Immature natural killer cell (primary cell): ENCODE data around the gene RHOBTB3. TPM values are rescaled to one million over a fixed set of nuclear protein-coding genes. Genes with fewer than 3 reads are reported as not detected.
A peak's percentile ranks its signal among the peaks of the same experiment; 100 is the strongest.

Source experiments
- DNase-seq, 3 donors: peaks; one replicate each; pipeline ENCODE4 v3.0.0; 2022; ENCODE audit warnings: mixed read lengths in 1 of 3
- H3K27ac Mint-ChIP-seq, 6 donors: one replicate each; pipeline ENCODE4 v1.8.0; 2020; ENCODE audit warnings: mixed read lengths in 6 of 6, mild to moderate bottlenecking in 5 of 6, inconsistent platforms in 4 of 6, moderate library complexity in 3 of 6
- H3K27me3 Mint-ChIP-seq, 3 donors: one replicate each; pipeline ENCODE4 v1.8.0; 2020 to 2021; ENCODE audit warnings: low read depth in 3 of 3, mild to moderate bottlenecking in 3 of 3, mixed read lengths in 3 of 3, moderate library complexity in 3 of 3, inconsistent platforms in 1 of 3
- H3K36me3 Mint-ChIP-seq, 3 donors: one replicate each; pipeline ENCODE4 v1.8.0; 2020; ENCODE audit warnings: mixed read lengths in 3 of 3, inconsistent platforms in 2 of 3, mild to moderate bottlenecking in 2 of 3
- H3K4me1 Mint-ChIP-seq, 2 donors: one replicate each; pipeline ENCODE4 v1.8.0; 2020; ENCODE audit warnings: inconsistent platforms in 2 of 2, mild to moderate bottlenecking in 2 of 2, mixed read lengths in 2 of 2, moderate library complexity in 1 of 2
- H3K4me3 Mint-ChIP-seq, 5 donors: one replicate each; pipeline ENCODE4 v1.8.0; 2020; ENCODE audit warnings: mild to moderate bottlenecking in 5 of 5, mixed read lengths in 5 of 5, inconsistent platforms in 3 of 5, moderate library complexity in 3 of 5
- H3K9me3 Mint-ChIP-seq, 6 donors: one replicate each; pipeline ENCODE4 v1.8.0; 2020; ENCODE audit warnings: mild to moderate bottlenecking in 6 of 6, mixed read lengths in 6 of 6, inconsistent platforms in 4 of 6, moderate library complexity in 3 of 6
- polyA plus RNA-seq, 3 donors: library from polyadenylated mRNA; unstranded; fragments of 300-500 nt; fragmentation: Illumina TruSeq; gene quantifications; one replicate each; pipeline ENCODE4 v1.2.3, GENCODE V29; 2021

Gene RHOBTB3
- polyA plus RNA-seq, 3 donors from 2014 or later = 22.9 to 44.6 (median 25.7) TPM

DNA sequence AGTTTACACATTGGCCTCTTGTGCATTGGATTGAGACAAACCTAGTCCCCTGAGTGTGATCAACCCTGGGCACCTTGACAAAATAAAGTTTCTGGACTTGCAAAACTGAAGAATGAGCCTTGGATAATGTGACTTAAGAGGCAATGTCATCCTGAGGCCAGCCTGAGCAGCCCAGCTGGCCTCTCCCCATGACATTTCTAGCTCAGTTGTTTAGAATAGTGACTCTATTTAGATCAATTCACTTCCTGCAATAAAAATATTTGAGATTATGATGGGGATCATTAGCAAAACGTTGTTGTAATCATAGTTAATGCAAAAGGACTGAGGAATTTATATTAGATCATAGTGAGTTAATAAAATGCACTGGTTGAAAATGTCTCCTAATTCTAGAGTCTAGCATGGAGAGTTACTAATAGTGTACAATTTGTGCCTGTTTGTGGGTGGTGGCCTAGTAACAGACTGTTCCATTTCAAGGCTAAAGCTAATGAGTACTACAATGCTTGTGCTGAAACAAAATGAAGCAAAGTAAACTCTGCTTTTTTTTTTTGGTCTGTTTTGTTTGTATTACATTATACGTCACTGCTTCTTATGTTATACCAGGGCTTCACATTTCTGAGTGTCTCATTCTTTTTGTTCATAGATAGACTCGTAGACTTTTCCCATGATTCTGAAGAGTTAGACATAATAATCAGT is 10.9 kb upstream of the RHOBTB3 start:
- peaks cover 0 to 15% (median 9%) of the 10 kb centered on the region in 3 donors for H3K36me3 Mint-ChIP-seq
- no peaks in the 10 kb centered on the region for H3K9me3 Mint-ChIP-seq
- H3K27ac Mint-ChIP-seq = no peak overlapping the region
- H3K4me3 Mint-ChIP-seq = no peak overlapping the region
- peaks cover 10 to 18% of the 10 kb centered on the region in 2 donors for H3K4me1 Mint-ChIP-seq
- H3K27me3 Mint-ChIP-seq = no peaks in the 10 kb centered on the region
- DNase-seq = no peak

DNA sequence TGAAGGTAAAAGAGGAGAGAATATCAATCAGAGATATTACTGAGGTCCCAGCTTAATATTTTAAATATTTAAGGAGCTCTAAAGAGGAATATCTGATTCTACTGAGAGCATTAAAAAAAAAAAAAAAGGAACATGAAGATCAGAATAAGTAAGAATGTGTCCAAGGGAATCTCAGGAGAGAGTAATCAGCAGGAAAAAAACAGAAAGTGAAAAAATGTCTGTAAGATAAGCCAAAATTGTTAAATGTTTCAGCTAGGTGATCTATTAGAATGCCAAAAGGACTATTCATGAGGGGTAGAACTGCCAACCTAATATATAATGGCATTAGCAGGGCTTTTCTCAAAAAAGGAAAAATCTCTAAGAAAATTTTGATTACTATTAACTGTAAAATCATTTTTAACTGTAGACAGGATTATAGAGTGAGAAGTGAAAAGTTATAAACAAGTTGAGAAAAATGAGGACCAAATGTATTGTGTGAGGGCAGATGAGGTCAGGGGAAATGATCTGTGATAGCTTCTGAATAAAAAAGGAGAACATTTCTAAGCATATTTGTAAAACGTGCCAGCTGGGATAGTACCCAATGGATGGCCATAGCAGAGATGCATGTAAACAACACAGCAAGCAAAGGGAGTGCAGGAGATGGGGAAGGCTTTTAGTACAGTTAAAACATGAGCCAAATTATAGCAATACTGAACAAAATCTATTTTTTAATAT is 9.4 kb upstream of the RHOBTB3 start:
- Mint-ChIP-seq H3K36me3 (peaks cover 0 to 4% (median 0%) of the 10 kb centered on the region in 3 donors), H3K9me3 (no peaks in the 10 kb centered on the region), H3K27me3 (peaks cover 0 to 2% (median 0%) of the 10 kb centered on the region in 3 donors), H3K27ac (peak overlapping the region in 1 of 6 donors; percentile 2), H3K4me3 (no peak overlapping the region), H3K4me1 (peaks cover 7 to 10% of the 10 kb centered on the region in 2 donors)
- no peak for DNase-seq

DNA sequence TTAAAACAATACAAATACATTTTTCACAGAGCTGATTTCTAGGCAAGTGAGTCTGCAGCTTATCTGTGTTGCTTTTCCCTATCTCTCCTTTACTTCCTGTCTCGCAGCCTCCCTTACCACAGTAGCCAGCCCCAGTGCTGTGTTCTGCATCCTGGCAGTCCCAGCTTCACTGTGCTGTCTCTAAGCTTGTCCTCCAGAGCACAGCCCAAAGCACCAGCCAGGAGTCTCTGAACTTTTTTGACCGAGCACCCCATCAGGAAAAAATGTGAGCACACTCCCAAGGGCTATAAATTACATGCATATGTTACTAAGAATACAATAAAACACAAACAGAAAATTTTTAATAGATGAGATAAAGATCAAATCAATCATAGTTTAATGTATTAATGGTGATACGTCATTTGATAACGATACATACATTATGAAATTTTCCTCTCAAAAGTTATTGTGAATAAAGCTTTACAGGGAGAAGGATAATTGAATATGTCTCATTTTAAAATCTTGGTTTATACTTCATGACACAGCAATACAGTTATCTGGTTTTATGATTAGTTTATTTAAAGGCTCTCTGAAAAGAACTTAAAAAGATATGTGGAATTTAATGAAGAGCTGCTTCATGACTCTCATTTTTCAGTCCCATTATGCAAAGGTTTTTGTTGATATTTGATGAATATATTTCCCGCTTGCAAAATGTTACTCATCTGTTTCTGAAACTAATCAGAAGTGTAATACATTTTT is 7.3 kb upstream of the RHOBTB3 start:
- Mint-ChIP-seq H3K27me3 (peaks cover 0 to 2% (median 0%) of the 10 kb centered on the region in 3 donors), H3K36me3 (peaks cover 0 to 4% (median 0%) of the 10 kb centered on the region in 3 donors), H3K4me1 (peaks cover 16 to 28% of the 10 kb centered on the region in 2 donors), H3K27ac (no peak overlapping the region), H3K4me3 (no peak overlapping the region), H3K9me3 (no peaks in the 10 kb centered on the region)
- DNase-seq = no peak

DNA sequence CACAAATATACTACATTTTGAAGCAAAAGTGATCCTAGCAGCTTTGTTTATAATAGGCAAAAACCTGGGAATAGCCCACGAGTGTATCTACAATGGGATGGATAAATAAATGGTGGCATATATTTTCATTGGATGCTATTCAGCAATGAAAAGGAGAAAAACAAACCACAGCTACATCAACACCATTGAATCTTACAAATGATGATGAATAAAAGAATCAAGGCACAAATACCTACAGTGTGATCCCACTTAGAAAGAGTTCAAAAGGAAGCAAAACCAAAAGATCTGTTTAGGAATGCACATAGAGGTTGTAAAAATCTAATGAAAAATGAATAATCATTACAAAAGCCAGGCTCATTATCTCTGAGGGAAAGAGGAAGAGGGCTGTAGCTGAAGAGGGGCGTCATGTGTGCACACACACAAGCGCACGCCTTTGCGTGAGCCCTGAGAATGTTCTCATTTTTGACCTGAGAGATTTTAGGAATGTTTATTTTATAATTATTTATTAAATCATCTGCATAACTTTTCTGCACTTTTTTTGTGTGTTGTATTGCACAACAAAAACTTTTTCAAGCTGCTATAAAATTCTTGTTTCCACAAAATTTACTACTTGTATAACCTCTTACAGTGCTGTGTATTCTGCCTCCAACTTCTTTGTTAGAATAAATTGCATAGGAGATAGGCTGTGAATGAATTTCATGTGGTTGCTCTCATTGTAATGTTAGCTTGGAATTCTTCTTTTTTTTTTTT is 5.9 kb upstream of the RHOBTB3 start:
- no peaks in the 10 kb centered on the region for H3K9me3 Mint-ChIP-seq
- peaks cover 24 to 42% of the 10 kb centered on the region in 2 donors for H3K4me1 Mint-ChIP-seq
- H3K27ac Mint-ChIP-seq = no peak overlapping the region
- H3K27me3 Mint-ChIP-seq = peaks cover 0 to 2% (median 1%) of the 10 kb centered on the region in 3 donors
- no peak overlapping the region for H3K4me3 Mint-ChIP-seq
- DNase-seq = no peak
- H3K36me3 Mint-ChIP-seq = peaks cover 0 to 4% (median 0%) of the 10 kb centered on the region in 3 donors

DNA sequence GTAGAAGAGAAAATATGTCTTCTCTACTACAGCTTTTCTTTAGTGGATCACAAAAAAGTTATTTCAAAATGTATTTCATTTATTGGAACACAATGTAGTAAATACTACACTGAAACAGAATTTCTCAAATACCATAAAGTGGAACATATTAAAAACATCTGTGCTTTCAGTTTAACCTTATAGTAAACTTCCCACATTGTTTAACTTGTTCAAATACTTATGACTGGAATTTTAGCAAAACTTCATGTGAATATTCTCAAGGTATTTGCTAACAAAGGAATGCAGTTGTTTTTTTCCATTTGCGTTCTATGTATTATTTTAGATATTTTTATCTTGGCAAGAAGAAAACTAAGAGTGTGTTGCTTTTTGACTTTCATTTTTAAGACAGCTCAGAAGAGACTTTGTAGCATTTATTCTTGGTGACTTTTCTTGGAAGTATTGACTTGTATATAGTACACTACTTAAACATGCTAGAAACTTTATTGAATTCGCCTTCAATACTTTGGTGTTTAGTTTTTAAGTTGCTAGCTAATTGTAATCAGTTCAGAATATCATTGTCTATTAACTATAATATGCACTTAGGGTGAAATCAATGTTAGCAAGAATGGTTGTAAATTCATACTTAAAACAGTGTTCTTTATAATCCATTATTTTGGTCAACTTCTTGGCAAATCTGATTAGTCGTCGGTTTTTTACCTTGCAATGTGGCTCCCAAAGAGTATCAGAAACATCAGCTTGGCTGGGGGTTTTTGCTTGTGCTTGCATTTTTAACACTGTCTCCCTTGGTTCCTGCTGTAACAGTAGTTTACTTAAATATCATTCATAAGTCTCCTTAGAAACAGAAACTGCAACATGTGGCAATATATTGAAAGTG is 5.0 kb upstream of the RHOBTB3 start:
- Mint-ChIP-seq H3K27ac (no peak overlapping the region), H3K4me1 (peaks cover 30 to 49% of the 10 kb centered on the region in 2 donors)

DNA sequence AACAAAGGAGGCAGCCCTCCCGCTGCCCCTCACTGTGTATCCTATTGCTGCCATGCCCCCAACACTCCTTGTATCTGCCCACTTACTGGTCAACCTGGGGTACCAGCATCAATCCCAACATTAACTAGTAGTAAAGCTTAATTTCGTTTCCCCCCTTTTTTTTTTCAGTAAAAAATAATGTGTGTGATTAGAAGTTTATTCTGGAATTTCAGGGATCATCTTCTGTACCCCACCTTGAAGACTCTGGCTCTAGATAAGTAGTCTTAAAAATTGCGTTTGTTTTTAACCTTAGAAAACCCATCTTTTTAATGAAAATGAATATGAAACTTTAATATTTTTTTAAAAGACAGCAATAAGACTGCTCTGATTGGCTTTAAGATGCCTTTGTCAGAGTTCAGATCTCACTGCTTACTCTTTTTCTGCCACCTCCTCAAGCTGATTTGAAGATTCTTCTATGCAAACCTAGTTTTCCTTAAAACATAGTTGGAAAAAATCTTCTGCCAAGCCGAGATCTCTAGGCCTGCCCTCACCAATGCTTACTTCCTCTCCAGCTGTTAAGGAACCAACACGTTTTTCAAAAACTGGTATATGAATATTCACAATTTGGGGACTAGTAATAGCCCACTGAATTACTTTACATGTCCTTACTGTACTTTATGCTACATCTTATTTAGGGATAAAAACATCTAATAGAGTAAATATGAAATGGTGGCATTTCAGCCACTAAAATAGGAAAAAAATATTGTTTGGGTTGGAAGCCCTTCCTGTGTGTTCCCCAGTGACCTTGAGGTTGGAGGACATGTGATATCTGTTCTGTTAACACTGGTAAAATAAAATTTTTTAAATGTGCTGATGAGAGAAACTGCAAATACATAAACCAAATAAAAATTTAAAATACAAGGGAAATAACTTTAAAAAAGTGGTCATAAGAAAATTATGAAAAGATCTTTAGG is 4.0 kb upstream of the RHOBTB3 start:
- H3K4me1 Mint-ChIP-seq = peaks cover 34 to 52% of the 10 kb centered on the region in 2 donors

More for the DNA sequence above, 5.0 kb upstream of the RHOBTB3 start:
- H3K27me3 Mint-ChIP-seq = peaks cover 0 to 2% (median 1%) of the 10 kb centered on the region in 3 donors
- peak overlapping the region in 1 of 5 donors; percentile 5 for H3K4me3 Mint-ChIP-seq
- H3K36me3 Mint-ChIP-seq = peaks cover 0 to 4% (median 0%) of the 10 kb centered on the region in 3 donors
- no peaks in the 10 kb centered on the region for H3K9me3 Mint-ChIP-seq
- no peak for DNase-seq

DNA sequence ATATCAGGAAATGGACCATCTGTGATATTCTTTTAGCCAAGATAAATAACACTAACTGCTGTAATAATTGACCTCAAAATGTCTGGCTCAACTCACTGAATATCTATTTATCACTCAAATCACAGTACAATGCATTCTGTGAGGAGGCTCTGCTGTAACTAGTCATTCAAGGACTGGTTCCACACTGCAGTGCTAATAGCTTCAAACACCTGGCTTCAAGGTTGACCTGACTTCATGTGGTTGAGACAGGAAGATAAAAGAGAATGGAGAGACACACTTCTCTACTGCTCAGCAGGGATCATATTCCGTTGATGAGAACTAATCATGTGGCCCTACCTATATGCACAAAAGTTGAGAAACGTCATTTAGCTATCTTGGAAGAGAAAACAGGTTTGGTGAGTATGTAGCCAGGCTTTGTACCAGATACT is 3.4 kb upstream of the RHOBTB3 start:
- DNase-seq = no peak
- H3K27ac Mint-ChIP-seq = no peak overlapping the region
- peaks cover 39 to 59% of the 10 kb centered on the region in 2 donors for H3K4me1 Mint-ChIP-seq
- no peak overlapping the region for H3K4me3 Mint-ChIP-seq
- no peaks in the 10 kb centered on the region for H3K36me3 Mint-ChIP-seq
- H3K27me3 Mint-ChIP-seq = peaks cover 0 to 12% (median 2%) of the 10 kb centered on the region in 3 donors
- no peaks in the 10 kb centered on the region for H3K9me3 Mint-ChIP-seq

More for the DNA sequence above, 4.0 kb upstream of the RHOBTB3 start:
- Mint-ChIP-seq H3K27ac (no peak overlapping the region), H3K27me3 (peaks cover 0 to 8% (median 2%) of the 10 kb centered on the region in 3 donors), H3K9me3 (no peaks in the 10 kb centered on the region), H3K36me3 (no peaks in the 10 kb centered on the region), H3K4me3 (peak overlapping the region in 1 of 5 donors; percentile 5)
- DNase-seq = no peak

DNA sequence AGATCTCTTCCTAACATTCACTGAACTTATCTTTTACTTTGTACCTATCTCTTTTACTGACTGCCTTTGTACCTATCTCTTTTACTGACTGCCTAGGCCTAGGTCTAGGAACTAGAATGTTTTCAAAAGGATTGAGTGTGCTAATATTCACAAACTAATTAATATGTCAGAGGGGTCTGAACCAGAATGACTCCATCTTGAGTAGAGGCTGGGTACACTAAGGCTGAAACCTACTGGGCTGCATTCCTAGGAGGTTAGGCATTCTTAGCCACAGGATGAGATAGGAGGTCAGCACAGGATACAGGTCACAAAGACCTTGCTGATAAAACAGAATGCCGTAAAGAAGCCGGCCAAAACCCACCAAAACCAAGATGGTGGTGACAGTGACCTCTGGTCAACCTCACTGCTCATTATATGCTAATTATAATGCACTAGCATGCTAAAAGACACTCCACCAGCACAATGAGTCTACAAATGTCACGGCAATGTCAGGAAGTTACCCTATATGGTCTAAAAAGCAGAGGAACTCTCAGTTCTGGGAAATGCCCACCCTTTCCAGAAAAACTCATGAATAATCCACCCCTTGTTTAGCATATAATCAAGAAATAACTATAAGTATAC is 2.5 kb upstream of the RHOBTB3 start:
- Mint-ChIP-seq H3K4me3 (no peak overlapping the region), H3K36me3 (no peaks in the 10 kb centered on the region), H3K4me1 (peaks cover 46 to 65% of the 10 kb centered on the region in 2 donors), H3K27ac (peak overlapping the region in 3 of 6 donors; percentile 4 to 48 (median 9)), H3K9me3 (no peaks in the 10 kb centered on the region), H3K27me3 (peaks cover 0 to 12% (median 2%) of the 10 kb centered on the region in 3 donors)
- no peak for DNase-seq

DNA sequence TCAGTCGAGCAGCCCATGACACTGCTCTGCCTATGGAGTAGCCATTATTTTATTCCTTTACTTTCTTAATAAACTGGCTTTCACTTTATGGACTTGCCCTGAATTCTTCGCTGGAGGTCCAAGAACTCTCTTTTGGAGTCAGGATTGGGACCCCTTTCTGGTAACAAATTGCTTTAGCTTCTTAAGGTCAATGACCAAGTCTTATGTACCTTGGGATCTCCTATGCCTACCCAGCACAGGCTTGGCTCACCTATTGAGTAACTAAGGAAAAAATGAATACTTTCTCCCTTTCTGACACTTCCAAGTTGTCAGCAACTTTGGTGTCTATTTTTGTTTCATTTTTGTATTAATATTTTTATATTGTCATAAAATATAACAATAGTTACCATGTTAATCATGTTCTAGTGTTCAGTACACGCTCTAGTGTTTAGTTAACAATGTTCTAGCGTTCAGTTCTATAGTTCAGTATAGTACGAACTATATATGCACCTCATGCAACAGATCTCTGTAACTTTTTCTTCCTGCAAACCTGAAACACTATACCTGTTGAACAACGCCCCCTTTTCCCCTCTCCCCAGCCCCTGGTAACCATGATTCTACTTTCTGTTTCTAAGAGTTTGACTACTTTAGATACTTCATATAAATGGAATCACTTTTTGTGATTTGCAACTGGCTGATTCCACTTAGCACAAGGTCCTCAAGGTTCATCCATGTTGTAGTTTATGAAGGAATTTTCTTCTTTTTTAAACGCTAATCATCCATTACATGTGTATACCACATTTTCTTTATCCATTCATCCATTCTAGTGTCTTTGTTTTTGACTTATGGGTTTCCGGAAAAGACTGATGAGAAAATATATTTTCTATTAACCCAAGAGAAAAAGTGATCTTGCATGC is 1.8 kb upstream of the RHOBTB3 start:
- Mint-ChIP-seq H3K27ac (peak overlapping the region in 3 of 6 donors; percentile 81 to 96 (median 89)), H3K9me3 (no peaks in the 10 kb centered on the region), H3K4me3 (peak overlapping the region; percentile 82 to 97 (median 89)), H3K4me1 (peaks cover 48 to 70% of the 10 kb centered on the region in 2 donors), H3K27me3 (peaks cover 0 to 12% (median 2%) of the 10 kb centered on the region in 3 donors), H3K36me3 (no peaks in the 10 kb centered on the region)
- DNase-seq = no peak

DNA sequence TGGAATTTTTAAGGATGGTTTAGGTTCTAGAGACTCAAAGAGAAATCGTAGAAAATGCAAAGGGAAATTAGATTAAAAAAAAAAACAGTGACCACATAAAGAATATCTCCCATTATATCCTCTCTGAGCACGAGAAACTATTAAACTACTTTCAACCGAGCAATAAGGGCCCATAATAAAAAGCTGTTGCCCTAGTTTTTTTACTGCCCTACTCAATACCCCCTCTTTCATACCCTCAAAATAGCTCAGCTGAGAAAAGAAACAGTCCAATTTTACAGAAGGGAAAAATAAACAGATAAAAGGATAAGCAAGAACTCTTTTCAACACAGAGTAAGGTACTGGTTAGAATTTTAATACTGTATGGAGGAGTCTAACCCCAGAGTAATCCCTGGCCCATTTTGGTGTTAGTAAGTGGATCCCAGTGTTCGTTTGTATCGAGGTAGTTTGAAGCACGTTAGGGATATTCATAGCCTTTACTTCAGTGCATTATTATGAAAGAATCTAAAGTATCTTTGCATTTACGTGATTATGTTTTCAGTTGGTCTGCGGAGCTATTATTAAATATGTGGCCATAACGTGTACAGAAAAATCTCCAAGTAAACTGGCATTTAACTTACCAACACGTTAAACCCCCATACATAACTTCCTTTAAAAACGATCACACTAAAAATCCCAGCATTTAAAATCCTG is 980 bp upstream of the RHOBTB3 start:
- peaks cover 0 to 12% (median 2%) of the 10 kb centered on the region in 3 donors for H3K27me3 Mint-ChIP-seq
- peaks cover 55 to 78% of the 10 kb centered on the region in 2 donors for H3K4me1 Mint-ChIP-seq
- peak overlapping the region; percentile 74 to 96 (median 85) for H3K27ac Mint-ChIP-seq
- DNase-seq = no peak
- H3K36me3 Mint-ChIP-seq = no peaks in the 10 kb centered on the region
- no peaks in the 10 kb centered on the region for H3K9me3 Mint-ChIP-seq
- peak overlapping the region; percentile 82 to 97 (median 89) for H3K4me3 Mint-ChIP-seq
